OCI-LY3 (cell line): ENCODE results near the gene FBXO34.

Experiments
- H2AFZ ChIP-seq: fragments of 200-600, 300-600 bp; shearing (Covaris generic); 2 replicates; pipeline ENCODE4 v1.6.0; 2014; ENCODE audit warnings: antibody characterized with exemption, low read depth, low read length
- H3K27ac ChIP-seq: fragments of 200-600, 300-600 bp; sonication (generic); 2 replicates; pipeline ENCODE4 v1.5.1; 2014; ENCODE audit warnings: mild to moderate bottlenecking, low read length, moderate library complexity, mixed read lengths
- H3K27me3 ChIP-seq: fragments of 200-600, 300-600 bp; sonication (generic); 2 replicates; pipeline ENCODE4 v1.6.1; 2014; ENCODE audit warnings: low read depth, low read length, mixed read lengths
- H3K36me3 ChIP-seq: fragments of 200-600, 300-600 bp; sonication (generic); replicated peaks from 2 replicates; pipeline ENCODE3; 2014; ENCODE audit warnings: low read depth, low read length, mixed read lengths
- H3K4me1 ChIP-seq: fragments of 300-600, 200-600 bp; sonication (generic); 2 replicates; pipeline ENCODE4 v1.6.1; 2014; ENCODE audit warnings: low read length, mixed read lengths
- H3K4me2 ChIP-seq: fragments of 200-600, 300-600 bp; sonication (generic); 2 replicates; pipeline ENCODE4 v1.6.1; 2014; ENCODE audit warnings: low read length, mixed read lengths
- H3K4me3 ChIP-seq: fragments of 300-600, 200-600 bp; sonication (generic); 2 replicates; pipeline ENCODE4 v1.5.1; 2014; ENCODE audit warnings: antibody characterized with exemption, mild to moderate bottlenecking, low read length, moderate library complexity
- H3K79me2 ChIP-seq: fragments of 300-600, 200-600 bp; shearing (Covaris generic); 2 replicates; pipeline ENCODE4 v1.6.1; 2014; ENCODE audit warnings: mild to moderate bottlenecking, low read length, mixed read lengths
- H3K9ac ChIP-seq: fragments of 300-600, 200-600 bp; shearing (Covaris generic); 2 replicates; pipeline ENCODE4 v1.6.0; 2014; ENCODE audit warnings: mild to moderate bottlenecking, low read length, moderate library complexity
- H3K9me3 ChIP-seq: fragments of 200-600, 300-600 bp; shearing (Covaris generic); 2 replicates; pipeline ENCODE4 v1.6.1; 2014; ENCODE audit warnings: low read length, mixed read lengths; ENCODE audit not compliant: insufficient read depth
- H4K20me1 ChIP-seq: fragments of 200-600, 300-600 bp; sonication (generic); 2 replicates; pipeline ENCODE4 v1.6.1; 2016; ENCODE audit warnings: low read length, mixed read lengths; ENCODE audit not compliant: insufficient read depth
- CTCF ChIP-seq: fragments of 200-600, 300-600 bp; sonication (generic); IDR thresholded peaks from 2 replicates; pipeline ENCODE4 v1.5.1; 2014; ENCODE audit warnings: antibody characterized with exemption, low read length, low read depth
- EZH2phosphoT487 ChIP-seq: fragments of 200-600 bp; shearing (Covaris generic); IDR thresholded peaks from 2 replicates; pipeline ENCODE4 v1.6.1; 2018; ENCODE audit warnings: antibody characterized with exemption, mixed run types, low read depth

FBXO34 gene

GRCh38 chr14:55294603-55295002, 23.4 kb downstream of the FBXO34 start:
- H3K4me1 ChIP-seq: peaks cover 15% of the 10 kb centered on the region
- peaks cover 3% of the 10 kb centered on the region for H3K36me3 ChIP-seq
- H2AFZ ChIP-seq: no peak overlapping the region
- H3K79me2 ChIP-seq: peaks cover 81% of the 10 kb centered on the region
- H4K20me1 ChIP-seq: peaks cover 65% of the 10 kb centered on the region
- TF ChIP-seq CTCF (no peak), EZH2phosphoT487 (no peak)
- no peak overlapping the region for H3K9ac ChIP-seq
- H3K4me2 ChIP-seq: no peak overlapping the region
- H3K27me3 ChIP-seq: no peaks in the 10 kb centered on the region
- H3K4me3 ChIP-seq: no peak overlapping the region
- no peaks in the 10 kb centered on the region for H3K9me3 ChIP-seq
- H3K27ac ChIP-seq: no peak overlapping the region

- no peaks in the 10 kb centered on the region for H3K27me3 ChIP-seq
- H3K4me1 ChIP-seq: peaks cover 28% of the 10 kb centered on the region
- H3K4me3 ChIP-seq: 0 out of 2 replicates have a peak overlapping the region, but pooled peaks have one; percentile 9
- H3K4me2 ChIP-seq: peak overlapping the region; percentile 26
- H3K36me3 ChIP-seq: peaks cover 6% of the 10 kb centered on the region
- H3K9ac ChIP-seq: no peak overlapping the region
- no peaks in the 10 kb centered on the region for H3K9me3 ChIP-seq
- peaks cover 60% of the 10 kb centered on the region for H4K20me1 ChIP-seq
- H3K27ac ChIP-seq: no peak overlapping the region
- H2AFZ ChIP-seq: no peak overlapping the region
- H3K79me2 ChIP-seq: peaks cover 76% of the 10 kb centered on the region
- peak; percentile 45 for TF ChIP-seq CTCF
- TF ChIP-seq EZH2phosphoT487: no peak
These were observed 26.6 kb downstream of the FBXO34 start for GRCh38 chr14:55297611-55298499.

GRCh38 chr14:55298500-55298822, 27.2 kb downstream of the FBXO34 start:
- H3K27ac ChIP-seq: no peak overlapping the region
- peaks cover 60% of the 10 kb centered on the region for H4K20me1 ChIP-seq
- H3K79me2 ChIP-seq: peaks cover 76% of the 10 kb centered on the region
- no peak overlapping the region for H2AFZ ChIP-seq
- H3K4me1 ChIP-seq: peaks cover 34% of the 10 kb centered on the region
- no peak overlapping the region for H3K4me3 ChIP-seq
- TF ChIP-seq EZH2phosphoT487 (no peak), CTCF (no peak)
- peaks cover 6% of the 10 kb centered on the region for H3K36me3 ChIP-seq
- no peaks in the 10 kb centered on the region for H3K9me3 ChIP-seq
- H3K9ac ChIP-seq: no peak overlapping the region
- H3K4me2 ChIP-seq: no peak overlapping the region
- H3K27me3 ChIP-seq: no peaks in the 10 kb centered on the region

GRCh38 chr14:55301437-55302121, 30.4 kb downstream of the FBXO34 start:
- Histone ChIP-seq H3K4me1 (peaks cover 44% of the 10 kb centered on the region), H3K9ac (no peak overlapping the region), H2AFZ (no peak overlapping the region), H3K9me3 (no peaks in the 10 kb centered on the region), H4K20me1 (peaks cover 62% of the 10 kb centered on the region), H3K4me3 (no peak overlapping the region), H3K4me2 (peak overlapping the region; percentile 59; the same call in 1 of the 2 replicates), H3K27me3 (no peaks in the 10 kb centered on the region), H3K27ac (no peak overlapping the region), H3K36me3 (peaks cover 3% of the 10 kb centered on the region), H3K79me2 (peaks cover 82% of the 10 kb centered on the region)
- TF ChIP-seq CTCF: no peak
- TF ChIP-seq EZH2phosphoT487: no peak
